Breast epithelium (tissue), 4 donors: Measurements from ENCODE around the gene LRRC4C. TPM values are rescaled to one million over a fixed set of nuclear protein-coding genes. Genes with fewer than 3 reads are reported as not detected.
A peak's percentile ranks its signal among the peaks of the same experiment; 100 is the strongest.

Experiments used
- DNase-seq, 2 donors: peaks; one replicate each; pipeline ENCODE4 v3.0.0-alpha.2; 2019; ENCODE audit warnings: low spot score in 2 of 2
- H3K27ac ChIP-seq, 2 donors: fragments of 200-600 bp; sonication (generic) in 1 of 2; one replicate each; pipeline ENCODE4 v1.5.1; 2016 to 2019; ENCODE audit warnings: mild to moderate bottlenecking in 1 of 2
- H3K27me3 ChIP-seq, 2 donors: fragments of 200-600 bp; sonication (generic) in 1 of 2; one replicate each; pipeline versions ENCODE4 v1.5.1 to v1.6.0; 2017 to 2019; ENCODE audit warnings: control low read depth in 1 of 2, mild to moderate bottlenecking in 1 of 2
- H3K36me3 ChIP-seq: fragments of 200-600 bp; one replicate; pipeline ENCODE4 v1.5.1; 2019
- H3K4me1 ChIP-seq, 2 donors: fragments of 200-600 bp; sonication (generic); one replicate each; pipeline ENCODE4 v1.5.1; 2016 to 2019; ENCODE audit warnings: control low read depth in 1 of 2
- H3K4me3 ChIP-seq, 3 donors: fragments of 200-600 bp; sonication (generic); 1 replicate in 2 of 3; 2 replicates in 1 of 3; pipeline ENCODE4 v1.5.1; 2016 to 2019; ENCODE audit warnings: mild to moderate bottlenecking in 3 of 3, moderate library complexity in 2 of 3
- H3K9me3 ChIP-seq, 2 donors: fragments of 200-600 bp; sonication (generic) in 1 of 2; one replicate each; pipeline ENCODE4 v1.5.1; 2016 to 2019; ENCODE audit warnings: control low read depth in 1 of 2
- CTCF ChIP-seq, 3 donors: fragments of 450-650 bp; IDR thresholded peaks; one replicate each; pipeline ENCODE4 v1.5.1; 2016 to 2017; ENCODE audit warnings: antibody characterized with exemption in 3 of 3, mild to moderate bottlenecking in 3 of 3, moderate library complexity in 3 of 3
- POLR2A ChIP-seq: fragments of 450-650 bp; IDR thresholded peaks from one replicate; pipeline ENCODE4 v1.6.1; 2016; ENCODE audit warnings: antibody characterized with exemption, mild to moderate bottlenecking, moderate library complexity
- POLR2AphosphoS5 ChIP-seq, 3 donors: sonication (generic); formaldehyde crosslinking; IDR thresholded peaks; one replicate each; pipeline ENCODE4 v1.6.1; 2017; ENCODE audit warnings: antibody characterized with exemption in 3 of 3
- intact Hi-C: fragments of 100-400 bp; cut with DNase I; formaldehyde crosslinking; loops from one replicate; pipeline ENCODE4 v1.15.1; 2023; ENCODE audit warnings: low total_unique reads
- total RNA-seq, 3 donors: library from RNA; depleted of rRNA; stranded (reverse); fragments of >200 nt; gene quantifications; one replicate each; pipeline ENCODE4 v1.1.0, GENCODE V29; 2016

LRRC4C gene
- total RNA-seq, 3 donors from 2014 or later: 2.9 to 15.4 (median 6.6) TPM

GRCh38 chr11:40190294-40190693 lies 1269.2 kb downstream of the LRRC4C start:
- Histone ChIP-seq H3K4me1 (peaks cover 0 to 11% of the 10 kb centered on the region in 2 donors), H3K36me3 (no peaks in the 10 kb centered on the region), H3K27me3 (no peaks in the 10 kb centered on the region), H3K4me3 (no peak overlapping the region), H3K9me3 (no peaks in the 10 kb centered on the region), H3K27ac (no peak overlapping the region)
- no peak for DNase-seq
- TF ChIP-seq CTCF (IDR thresholded peaks at IDR 0.05): no peak
- TF ChIP-seq POLR2A: no peak
- no peak for TF ChIP-seq POLR2AphosphoS5 (IDR thresholded peaks at IDR 0.05)
- intact Hi-C loops: no loop called here

GRCh38 chr11:40188848-40189247 lies 1270.6 kb downstream of the LRRC4C start:
- no peaks in the 10 kb centered on the region for H3K27me3 ChIP-seq
- peaks cover 0 to 11% of the 10 kb centered on the region in 2 donors for H3K4me1 ChIP-seq
- H3K27ac ChIP-seq: no peak overlapping the region
- TF ChIP-seq CTCF (IDR thresholded peaks at IDR 0.05) (no peak), POLR2A (no peak), POLR2AphosphoS5 (IDR thresholded peaks at IDR 0.05) (no peak)
- no peak overlapping the region for H3K4me3 ChIP-seq
- peak in 1 of 2 donors; percentile 21 for DNase-seq
- intact Hi-C loops: no loop called here
- H3K36me3 ChIP-seq: no peaks in the 10 kb centered on the region
- no peaks in the 10 kb centered on the region for H3K9me3 ChIP-seq

- intact Hi-C loops: no loop called here
- Histone ChIP-seq H3K27me3 (no peaks in the 10 kb centered on the region), H3K4me3 (no peak overlapping the region), H3K36me3 (no peaks in the 10 kb centered on the region), H3K4me1 (peaks cover 0 to 11% of the 10 kb centered on the region in 2 donors), H3K9me3 (no peaks in the 10 kb centered on the region), H3K27ac (peak overlapping the region in 1 of 2 donors; percentile 41)
- TF ChIP-seq CTCF (IDR thresholded peaks at IDR 0.05): no peak
- TF ChIP-seq POLR2A: no peak
- TF ChIP-seq POLR2AphosphoS5 (IDR thresholded peaks at IDR 0.05): no peak
- DNase-seq: no peak
These were observed 1272.2 kb downstream of the LRRC4C start for GRCh38 chr11:40187295-40187694.

- Histone ChIP-seq H3K4me1 (peaks cover 0 to 11% of the 10 kb centered on the region in 2 donors), H3K27ac (peak overlapping the region; percentile 41 to 72), H3K4me3 (no peak overlapping the region), H3K36me3 (no peaks in the 10 kb centered on the region), H3K27me3 (no peaks in the 10 kb centered on the region), H3K9me3 (no peaks in the 10 kb centered on the region)
- intact Hi-C loops: no loop called here
- DNase-seq: peak in 1 of 2 donors; percentile 25
- TF ChIP-seq POLR2AphosphoS5 (IDR thresholded peaks at IDR 0.05) (no peak), POLR2A (no peak), CTCF (IDR thresholded peaks at IDR 0.05) (no peak)
These were observed 1272.8 kb downstream of the LRRC4C start for GRCh38 chr11:40186437-40187263.

- DNase-seq: no peak
- Histone ChIP-seq H3K36me3 (no peaks in the 10 kb centered on the region), H3K4me1 (peaks cover 0 to 11% of the 10 kb centered on the region in 2 donors)
These were observed 1273.7 kb downstream of the LRRC4C start for GRCh38 chr11:40185793-40186192.

More at GRCh38 chr11:40185793-40186192, 1273.7 kb downstream of the LRRC4C start:
- Histone ChIP-seq H3K27me3 (no peaks in the 10 kb centered on the region), H3K9me3 (no peaks in the 10 kb centered on the region), H3K4me3 (no peak overlapping the region), H3K27ac (peak overlapping the region; percentile 41 to 72)
- no peak for TF ChIP-seq CTCF (IDR thresholded peaks at IDR 0.05)
- TF ChIP-seq POLR2AphosphoS5 (IDR thresholded peaks at IDR 0.05): no peak
- TF ChIP-seq POLR2A: no peak
- intact Hi-C loops: no loop called here
